DND-41 (cell line): ENCODE measurements around the gene ZNF697.
"Not testable (repeated sequence)": the region's sequence is repeated elsewhere in the genome, so short reads cannot be mapped to it uniquely, and the experiment has no call there.

Experiments
- ATAC-seq: fragments of 200-7000 bp; cut with Tn5 transposase; 3 replicates; pipeline ENCODE4 v1.9.1; 2021; ENCODE audit warnings: low read depth; ENCODE audit not compliant: insufficient read depth
- DNase-seq: peaks from one replicate; pipeline ENCODE4 v3.0.0-alpha.2; 2020
- H2AFZ ChIP-seq: 2 replicates; pipeline ENCODE4 v1.6.0; 2012; ENCODE audit warnings: low read depth, low read length
- H3K27ac ChIP-seq: 2 replicates; pipeline ENCODE4 v1.5.1; 2012; ENCODE audit warnings: low read length, inconsistent platforms
- H3K27me3 ChIP-seq: fragments of 200-600 bp; sonication (generic); 2 replicates; pipeline ENCODE4 v1.6.0; 2012; ENCODE audit warnings: low read length, mild to moderate bottlenecking, inconsistent platforms; ENCODE audit not compliant: insufficient read depth, poor library complexity
- H3K36me3 ChIP-seq: 2 replicates; pipeline ENCODE4 v1.5.1; 2012; ENCODE audit warnings: low read length, inconsistent platforms; ENCODE audit not compliant: insufficient read depth
- H3K4me1 ChIP-seq: 2 replicates; pipeline ENCODE4 v1.5.1; 2012; ENCODE audit warnings: mild to moderate bottlenecking, low read length; ENCODE audit not compliant: insufficient read depth
- H3K4me2 ChIP-seq: 2 replicates; pipeline ENCODE4 v1.6.0; 2012; ENCODE audit warnings: mild to moderate bottlenecking, moderate library complexity, low read length, inconsistent platforms; ENCODE audit not compliant: insufficient read depth
- H3K4me3 ChIP-seq, 2 experiments: fragments of 200-600 bp in 1 of 2; shearing (Covaris generic) in 1 of 2; 2 replicates each; pipeline ENCODE4 v1.5.1; 2012 to 2016; ENCODE audit warnings: inconsistent platforms in 2 of 2, low read length in 2 of 2, mild to moderate bottlenecking in 2 of 2, low read depth in 1 of 2, moderate library complexity in 1 of 2
- H3K79me2 ChIP-seq: 2 replicates; pipeline ENCODE4 v1.6.0; 2012; ENCODE audit warnings: low read length, inconsistent platforms; ENCODE audit not compliant: insufficient read depth
- H3K9ac ChIP-seq: 2 replicates; pipeline ENCODE4 v1.6.0; 2012; ENCODE audit warnings: low read depth, mild to moderate bottlenecking, inconsistent platforms, low read length, moderate library complexity
- H3K9me3 ChIP-seq: 2 replicates; pipeline ENCODE4 v1.5.1; 2012; ENCODE audit warnings: low read length, moderate library complexity, mild to moderate bottlenecking, inconsistent platforms; ENCODE audit not compliant: insufficient read depth, severe bottlenecking
- H4K20me1 ChIP-seq: 2 replicates; pipeline ENCODE4 v1.6.0; 2012; ENCODE audit warnings: low read length; ENCODE audit not compliant: insufficient read depth
- EZH2 ChIP-seq: IDR thresholded peaks from 3 replicates; pipeline ENCODE4 v1.6.1; 2012; ENCODE audit warnings: borderline replicate concordance, low read depth, mild to moderate bottlenecking, moderate library complexity, low read length, inconsistent platforms; ENCODE audit not compliant: severe bottlenecking
- TF ChIP-seq, protein P1 (sequence below): IDR thresholded peaks from 2 replicates; pipeline ENCODE4 v1.5.1; 2012; ENCODE audit warnings: borderline replicate concordance, low read length, moderate library complexity, mild to moderate bottlenecking; ENCODE audit not compliant: poor library complexity, severe bottlenecking; ENCODE audit errors: extremely low read depth

ZNF697 gene

DNA sequence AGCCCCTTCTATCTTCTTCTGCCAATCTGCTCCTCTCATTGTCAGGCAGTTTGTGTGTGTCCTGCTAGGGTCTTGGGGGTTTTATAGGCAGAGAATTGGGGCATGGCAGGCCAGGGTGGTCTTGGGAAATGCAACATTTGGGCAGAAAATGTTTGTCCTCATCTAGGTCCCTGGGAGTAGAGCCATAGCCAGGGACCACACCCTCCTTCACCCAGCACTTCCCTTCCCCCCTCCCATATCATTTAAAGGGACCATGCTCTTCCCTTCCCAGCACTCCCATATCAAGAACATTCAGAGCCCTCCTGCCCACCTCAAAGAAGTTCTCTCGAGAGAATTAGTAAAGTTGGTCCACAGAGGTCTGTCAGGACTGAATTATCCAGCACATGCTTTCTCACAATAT lies 41.7 kb downstream of the ZNF697 start:
- no peak overlapping the region for H3K4me3 ChIP-seq
- no peaks in the 10 kb centered on the region for H3K9me3 ChIP-seq
- H3K27ac ChIP-seq, result no peak overlapping the region
- no peak for ATAC-seq
- DNase-seq, result no peak
- H3K4me2 ChIP-seq, result no peak overlapping the region
- H3K27me3 ChIP-seq, result peaks cover 4% of the 10 kb centered on the region
- H3K79me2 ChIP-seq, result no peaks in the 10 kb centered on the region
- no peaks in the 10 kb centered on the region for H3K4me1 ChIP-seq
- H3K9ac ChIP-seq, result no peak overlapping the region
- TF ChIP-seq EZH2, result no peak
- no peaks in the 10 kb centered on the region for H3K36me3 ChIP-seq
- no peaks in the 10 kb centered on the region for H4K20me1 ChIP-seq
- H2AFZ ChIP-seq, result no peak overlapping the region

DNA sequence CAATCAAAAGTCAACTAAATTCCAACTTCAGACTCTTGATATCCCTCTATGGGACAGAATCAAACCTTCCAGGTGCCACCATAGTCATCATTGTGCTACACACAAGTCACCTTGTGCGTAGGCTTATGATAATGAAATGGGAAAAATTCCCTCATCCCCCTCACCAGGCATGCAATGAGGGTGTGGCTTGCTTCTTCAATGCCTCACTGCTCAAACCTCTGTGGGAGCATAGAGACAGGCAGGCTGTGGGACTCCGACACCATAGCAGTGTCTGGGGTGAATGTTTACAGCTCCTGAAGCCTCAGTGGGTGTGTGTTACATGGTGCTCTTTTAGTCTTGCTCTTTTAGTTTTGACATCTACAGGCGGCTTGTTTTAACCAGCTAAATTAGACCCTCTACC lies 42.4 kb downstream of the ZNF697 start:
- Histone ChIP-seq H4K20me1 (no peaks in the 10 kb centered on the region), H3K9me3 (no peaks in the 10 kb centered on the region), H3K27me3 (peaks cover 5% of the 10 kb centered on the region), H2AFZ (no peak overlapping the region), H3K27ac (no peak overlapping the region), H3K79me2 (no peaks in the 10 kb centered on the region), H3K4me1 (no peaks in the 10 kb centered on the region), H3K36me3 (no peaks in the 10 kb centered on the region), H3K9ac (no peak overlapping the region), H3K4me3 (no peak overlapping the region), H3K4me2 (no peak overlapping the region)
- DNase-seq, result no peak
- no peak for TF ChIP-seq EZH2
- TF ChIP-seq, protein P1, sequence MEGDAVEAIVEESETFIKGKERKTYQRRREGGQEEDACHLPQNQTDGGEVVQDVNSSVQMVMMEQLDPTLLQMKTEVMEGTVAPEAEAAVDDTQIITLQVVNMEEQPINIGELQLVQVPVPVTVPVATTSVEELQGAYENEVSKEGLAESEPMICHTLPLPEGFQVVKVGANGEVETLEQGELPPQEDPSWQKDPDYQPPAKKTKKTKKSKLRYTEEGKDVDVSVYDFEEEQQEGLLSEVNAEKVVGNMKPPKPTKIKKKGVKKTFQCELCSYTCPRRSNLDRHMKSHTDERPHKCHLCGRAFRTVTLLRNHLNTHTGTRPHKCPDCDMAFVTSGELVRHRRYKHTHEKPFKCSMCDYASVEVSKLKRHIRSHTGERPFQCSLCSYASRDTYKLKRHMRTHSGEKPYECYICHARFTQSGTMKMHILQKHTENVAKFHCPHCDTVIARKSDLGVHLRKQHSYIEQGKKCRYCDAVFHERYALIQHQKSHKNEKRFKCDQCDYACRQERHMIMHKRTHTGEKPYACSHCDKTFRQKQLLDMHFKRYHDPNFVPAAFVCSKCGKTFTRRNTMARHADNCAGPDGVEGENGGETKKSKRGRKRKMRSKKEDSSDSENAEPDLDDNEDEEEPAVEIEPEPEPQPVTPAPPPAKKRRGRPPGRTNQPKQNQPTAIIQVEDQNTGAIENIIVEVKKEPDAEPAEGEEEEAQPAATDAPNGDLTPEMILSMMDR, result no peak
- no peak for ATAC-seq

DNA sequence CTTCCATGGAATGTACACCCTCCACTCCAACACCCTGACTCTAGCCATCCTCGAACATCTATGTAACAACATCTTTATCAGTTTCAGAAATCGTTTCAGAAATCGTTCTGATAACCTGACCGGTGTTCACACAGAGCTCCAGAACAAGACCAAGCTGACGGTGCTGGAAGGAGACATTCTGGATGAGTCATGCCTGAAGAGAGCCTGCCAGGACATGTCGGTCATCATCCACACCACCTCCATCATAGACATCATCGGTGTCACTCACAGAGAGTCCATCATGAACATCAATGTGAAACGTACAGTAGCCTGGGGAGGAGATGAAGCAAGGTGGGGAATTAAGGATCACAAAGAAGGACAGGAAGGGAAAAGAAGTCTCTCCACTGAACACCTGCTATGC lies 43.0 kb downstream of the ZNF697 start:
- not testable (repeated sequence) for H3K4me2 ChIP-seq, ATAC-seq, H3K27me3 ChIP-seq, H3K79me2 ChIP-seq, H3K9me3 ChIP-seq, H3K27ac ChIP-seq, H3K36me3 ChIP-seq, H3K9ac ChIP-seq, H2AFZ ChIP-seq, H3K4me3 ChIP-seq, DNase-seq, H3K4me1 ChIP-seq, H4K20me1 ChIP-seq

DNA sequence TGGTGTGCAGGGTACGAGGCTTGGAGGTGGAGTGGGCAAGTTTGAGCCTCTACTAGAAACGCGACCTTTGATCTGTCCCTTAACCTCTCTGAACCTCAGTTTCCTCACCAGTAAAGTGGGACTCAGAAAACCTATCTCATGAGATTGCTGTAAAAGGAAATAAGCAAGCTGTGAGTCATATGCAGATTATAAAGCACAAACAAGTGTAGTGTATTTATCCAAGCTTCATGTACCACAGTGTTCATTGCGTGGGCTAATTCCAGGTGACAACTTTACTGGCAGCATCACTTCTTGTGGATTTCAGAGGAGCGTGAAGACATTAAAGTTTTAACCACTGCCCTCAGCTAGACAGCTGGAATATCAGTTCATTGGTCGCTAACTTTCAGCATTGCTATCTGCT lies 44.4 kb downstream of the ZNF697 start:
- H3K79me2 ChIP-seq, result no peaks in the 10 kb centered on the region
- no peak for TF ChIP-seq EZH2
- TF ChIP-seq, protein P1, result no peak
- no peaks in the 10 kb centered on the region for H3K36me3 ChIP-seq
- H3K4me1 ChIP-seq, result no peaks in the 10 kb centered on the region
- H4K20me1 ChIP-seq, result no peaks in the 10 kb centered on the region
- H3K4me3 ChIP-seq, result no peak overlapping the region
- H3K27ac ChIP-seq, result no peak overlapping the region
- no peak overlapping the region for H2AFZ ChIP-seq
- ATAC-seq (no peak), DNase-seq (no peak)
- H3K27me3 ChIP-seq, result peaks cover 7% of the 10 kb centered on the region
- H3K9ac ChIP-seq, result no peak overlapping the region
- H3K4me2 ChIP-seq, result no peak overlapping the region
- H3K9me3 ChIP-seq, result no peaks in the 10 kb centered on the region

DNA sequence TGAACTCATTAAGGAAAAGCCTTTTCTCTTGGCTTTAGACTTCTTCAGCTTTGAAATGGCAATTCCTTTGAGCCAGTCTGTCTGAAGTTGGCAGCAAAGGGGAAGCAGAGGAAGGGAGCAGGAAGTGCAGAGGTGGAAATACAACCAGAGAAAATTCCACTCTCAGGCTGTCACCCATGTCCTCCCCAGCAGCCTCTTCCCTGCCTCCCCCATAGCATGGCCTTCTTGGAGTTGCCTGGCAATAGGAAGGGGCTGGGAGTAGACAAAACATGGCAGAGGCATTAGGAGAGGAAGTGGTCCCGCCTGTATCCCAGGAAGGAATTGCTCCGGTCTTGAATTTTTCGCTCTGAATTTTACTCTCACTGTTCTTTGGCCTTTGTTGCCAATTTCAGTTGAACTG lies 44.8 kb downstream of the ZNF697 start:
- not testable (repeated sequence) for H3K9me3 ChIP-seq, H3K36me3 ChIP-seq, H2AFZ ChIP-seq, H4K20me1 ChIP-seq, H3K9ac ChIP-seq, H3K4me1 ChIP-seq, DNase-seq, H3K27me3 ChIP-seq, ATAC-seq, H3K79me2 ChIP-seq, H3K27ac ChIP-seq, H3K4me2 ChIP-seq, H3K4me3 ChIP-seq

DNA sequence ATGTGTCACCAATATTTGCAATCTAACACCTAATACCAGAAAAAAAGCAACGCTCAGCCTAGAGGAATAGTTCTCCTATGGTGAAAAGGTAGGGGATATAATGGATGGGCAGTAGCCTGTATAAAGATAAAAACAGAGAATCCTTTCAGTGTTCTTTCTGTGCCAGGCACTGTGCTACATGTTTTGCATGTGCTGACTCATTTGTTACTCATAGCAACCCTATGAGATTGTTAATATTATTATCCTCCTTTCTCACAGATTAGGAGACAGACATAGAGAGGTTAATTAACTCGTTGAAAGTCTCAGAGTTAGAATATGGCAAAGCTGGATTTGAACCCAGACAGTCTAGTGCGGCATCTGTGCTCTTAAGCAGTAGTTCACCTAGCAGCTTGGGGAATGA lies 45.3 kb downstream of the ZNF697 start:
- not testable (repeated sequence) for H3K27me3 ChIP-seq, ATAC-seq, H3K4me2 ChIP-seq

More for the DNA sequence above, 45.3 kb downstream of the ZNF697 start:
- not testable (repeated sequence) for H3K4me3 ChIP-seq, H4K20me1 ChIP-seq, H3K36me3 ChIP-seq, H3K79me2 ChIP-seq, H3K9me3 ChIP-seq, DNase-seq, H2AFZ ChIP-seq, H3K9ac ChIP-seq, H3K4me1 ChIP-seq, H3K27ac ChIP-seq
